GM18861 (cell line): ENCODE results near the gene PDZD8.
"Not testable (repeated sequence)": the region's sequence is repeated elsewhere in the genome, so short reads cannot be mapped to it uniquely, and the experiment has no call there.

ENCODE experiments used
- ATAC-seq: cut with Tn5 transposase; IDR thresholded peaks from one replicate; pipeline ENCODE4 v1.9.1; 2021; ENCODE audit not compliant: unreplicated experiment

Gene PDZD8

DNA sequence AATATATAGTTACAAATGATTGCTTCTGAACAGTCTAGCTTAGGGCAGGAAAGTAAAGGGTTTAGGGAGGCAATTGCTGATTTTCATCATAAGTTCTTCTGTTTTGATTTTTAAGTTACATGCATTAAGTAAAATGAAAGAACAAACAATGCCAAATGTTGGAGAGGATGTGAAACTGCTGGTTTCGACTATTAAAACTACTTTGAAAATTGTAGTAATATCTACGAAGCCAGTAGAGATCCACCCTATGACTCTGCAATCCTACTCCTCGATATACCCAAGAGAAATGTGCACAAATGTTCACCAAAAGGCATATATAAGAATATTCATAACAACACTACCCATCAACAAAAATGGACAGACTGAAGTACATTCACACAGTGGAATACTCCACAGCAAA is 24.3 kb downstream of the PDZD8 start:
- peak; percentile 71 for ATAC-seq

- ATAC-seq = no peak
Observed at GRCh38 chr10:117348236-117348635, 27.0 kb downstream of the PDZD8 start.

GRCh38 chr10:117346574-117346973 is 28.7 kb downstream of the PDZD8 start:
- ATAC-seq = no peak

- no peak for ATAC-seq
Observed at GRCh38 chr10:117345143-117345542, 30.1 kb downstream of the PDZD8 start.

GRCh38 chr10:117342641-117343040 is 32.6 kb downstream of the PDZD8 start:
- ATAC-seq = no peak

DNA sequence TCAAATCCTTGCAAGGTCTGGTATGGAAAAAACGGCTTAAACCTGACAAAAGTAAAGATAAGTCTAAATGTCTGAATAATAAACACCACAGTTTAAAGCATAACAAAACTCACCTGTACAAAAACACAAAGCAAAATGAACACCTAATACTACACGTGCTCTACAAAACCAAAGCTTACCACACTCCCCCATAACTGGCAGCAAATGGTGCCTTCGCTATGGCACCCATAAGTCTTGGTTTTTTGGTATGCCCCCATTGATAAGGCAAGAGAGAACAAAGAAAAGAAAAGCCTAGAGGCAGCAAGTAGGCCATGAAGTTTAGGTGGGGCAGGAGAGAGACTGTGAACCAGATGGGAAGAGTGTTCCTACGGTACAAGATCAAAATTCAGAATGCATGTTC is 34.2 kb downstream of the PDZD8 start:
- no peak for ATAC-seq

DNA sequence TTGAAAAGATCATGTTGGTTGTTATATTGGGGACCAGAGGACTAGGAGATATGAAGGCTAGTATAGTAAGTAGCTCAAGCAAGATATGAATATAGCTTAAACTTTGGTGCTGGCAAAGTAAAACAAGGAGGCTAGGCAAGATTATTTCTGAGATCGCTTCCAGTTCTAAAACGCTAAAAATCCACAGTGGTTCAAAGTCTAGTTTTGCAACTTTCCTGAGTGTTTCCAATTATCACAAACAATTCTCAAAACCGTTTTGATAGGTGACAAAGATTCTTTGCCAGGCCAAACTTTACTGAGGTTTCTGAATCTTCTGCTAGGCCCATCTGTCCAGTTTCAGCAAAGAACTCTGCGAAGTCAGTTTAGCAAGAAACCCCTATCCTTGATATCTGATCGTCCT is 35.3 kb downstream of the PDZD8 start:
- no peak for ATAC-seq

GRCh38 chr10:117339578-117339977 is 35.7 kb downstream of the PDZD8 start:
- no peak for ATAC-seq

DNA sequence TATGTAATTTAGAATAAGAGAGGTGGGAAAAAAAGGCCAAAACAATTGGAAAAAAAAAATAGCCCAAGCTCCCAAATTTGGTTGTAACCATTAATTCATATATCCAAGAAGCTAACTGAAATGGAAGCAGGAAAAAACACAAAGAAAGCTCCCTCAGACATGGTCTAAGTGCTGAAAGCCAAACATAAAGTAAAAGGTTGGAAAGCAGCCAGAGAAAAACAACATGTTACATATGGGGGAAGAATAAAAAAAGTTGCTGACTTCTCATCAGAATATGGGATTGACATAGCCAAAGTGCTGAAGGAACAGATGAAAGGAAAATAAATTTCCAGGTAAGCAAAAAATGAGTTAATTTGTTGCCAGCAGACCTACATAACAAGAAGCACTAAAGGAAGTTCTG is 40.3 kb downstream of the PDZD8 start:
- ATAC-seq = no peak

- ATAC-seq = no peak
Observed at GRCh38 chr10:117334066-117334465, 41.2 kb downstream of the PDZD8 start.

GRCh38 chr10:117327262-117327661 is 48.0 kb downstream of the PDZD8 start:
- ATAC-seq = no peak

DNA sequence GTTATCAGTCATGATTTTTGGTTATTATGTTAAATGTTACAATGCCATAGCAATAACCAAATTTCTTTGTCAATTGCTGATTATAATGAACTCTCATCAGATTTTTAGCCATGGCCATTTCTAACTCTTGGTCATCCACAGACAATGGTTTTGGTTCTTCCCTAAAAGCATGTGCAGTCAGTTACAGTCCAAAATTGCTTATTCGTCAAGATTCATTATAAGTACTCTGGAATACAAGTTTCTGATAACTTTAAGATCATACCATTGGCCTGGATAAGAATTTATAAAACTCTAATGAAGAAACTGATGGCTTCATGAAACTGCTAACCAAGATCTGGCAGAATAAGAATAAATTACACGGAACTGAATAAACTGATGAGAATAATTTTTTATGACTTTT is 50.9 kb downstream of the PDZD8 start:
- no peak for ATAC-seq

GRCh38 chr10:117322260-117322659 is 53.0 kb downstream of the PDZD8 start:
- ATAC-seq = no peak

- no peak for ATAC-seq
Observed at GRCh38 chr10:117320050-117320665, 55.1 kb downstream of the PDZD8 start.

- no peak for ATAC-seq
Observed at GRCh38 chr10:117318909-117319308, 56.3 kb downstream of the PDZD8 start.

DNA sequence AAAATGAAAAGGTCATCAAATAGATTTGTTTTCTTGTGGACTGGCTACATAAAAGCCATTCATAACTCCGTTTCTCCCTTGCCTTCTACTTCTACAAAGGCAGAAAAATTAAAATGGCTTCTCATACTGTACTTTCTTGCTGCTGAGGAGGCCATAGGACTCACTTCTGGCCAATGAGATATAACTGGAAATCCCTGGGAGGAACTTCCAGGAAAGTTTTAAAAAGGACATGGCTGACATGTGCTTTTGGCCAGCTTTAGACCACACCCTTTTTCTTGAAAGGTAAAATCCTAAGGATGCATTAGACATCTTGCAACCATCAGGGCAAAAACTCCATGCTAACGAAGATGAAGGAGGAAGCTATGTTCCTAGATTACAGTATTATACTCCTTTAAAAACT is 58.5 kb downstream of the PDZD8 start:
- no peak for ATAC-seq

GRCh38 chr10:117313641-117314040 is 61.6 kb downstream of the PDZD8 start:
- no peak for ATAC-seq

DNA sequence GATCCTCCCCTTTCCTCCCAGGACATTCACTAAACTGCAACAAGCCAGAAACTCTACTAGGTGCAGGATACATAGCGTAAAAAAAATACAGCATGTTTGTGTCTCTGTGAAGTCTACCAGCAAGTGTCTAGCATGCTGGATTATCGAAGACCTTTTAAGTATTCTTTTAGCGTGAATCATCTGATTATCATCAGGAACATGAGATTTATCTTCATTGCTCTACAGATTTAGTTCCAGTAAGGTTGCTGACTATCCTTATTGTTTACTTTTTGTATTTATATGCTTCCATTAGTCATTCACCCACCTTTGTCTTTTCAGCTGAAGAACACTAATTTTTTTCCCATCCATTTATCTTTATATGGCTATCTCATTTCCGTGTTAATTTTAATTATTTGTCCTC is 62.8 kb downstream of the PDZD8 start:
- ATAC-seq = no peak

DNA sequence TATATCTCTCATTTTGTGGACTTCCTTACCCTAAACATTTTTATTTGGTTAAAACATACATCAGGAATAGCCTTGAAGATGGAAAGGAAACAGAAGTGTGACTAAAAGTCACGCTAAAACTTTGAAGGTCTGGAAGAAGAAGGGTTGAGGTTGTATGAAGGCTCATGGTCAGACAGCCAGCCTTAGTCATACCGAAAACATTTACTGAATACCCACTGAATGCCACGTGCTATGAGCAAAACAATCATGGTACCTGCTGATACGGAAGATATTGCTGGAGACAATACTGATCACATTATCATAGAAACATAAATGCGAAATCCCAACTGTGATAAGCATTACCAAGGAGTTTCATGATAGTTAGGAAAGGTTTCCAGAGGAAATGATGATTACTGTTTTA is 64.0 kb downstream of the PDZD8 start:
- no peak for ATAC-seq

DNA sequence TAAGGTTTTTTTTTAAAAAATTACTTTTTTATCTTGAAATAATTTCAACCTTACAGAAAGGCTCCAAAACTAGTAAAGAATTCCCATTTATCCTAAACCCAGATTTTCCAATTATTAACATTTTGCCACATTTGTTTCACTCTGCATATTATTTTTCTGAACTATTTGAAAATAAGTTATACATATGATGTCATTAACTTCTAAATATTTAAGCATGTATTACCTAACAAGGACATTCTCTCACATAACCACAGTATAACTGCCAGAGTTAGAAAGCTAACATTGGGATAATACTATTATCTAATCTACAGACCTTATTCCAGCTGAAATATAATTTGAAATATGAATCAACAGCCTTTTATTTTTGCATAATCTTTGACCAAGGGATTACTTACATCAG is 68.6 kb downstream of the PDZD8 start:
- no peak for ATAC-seq

GRCh38 chr10:117303451-117303850 is 71.8 kb downstream of the PDZD8 start:
- not testable (repeated sequence) for ATAC-seq

DNA sequence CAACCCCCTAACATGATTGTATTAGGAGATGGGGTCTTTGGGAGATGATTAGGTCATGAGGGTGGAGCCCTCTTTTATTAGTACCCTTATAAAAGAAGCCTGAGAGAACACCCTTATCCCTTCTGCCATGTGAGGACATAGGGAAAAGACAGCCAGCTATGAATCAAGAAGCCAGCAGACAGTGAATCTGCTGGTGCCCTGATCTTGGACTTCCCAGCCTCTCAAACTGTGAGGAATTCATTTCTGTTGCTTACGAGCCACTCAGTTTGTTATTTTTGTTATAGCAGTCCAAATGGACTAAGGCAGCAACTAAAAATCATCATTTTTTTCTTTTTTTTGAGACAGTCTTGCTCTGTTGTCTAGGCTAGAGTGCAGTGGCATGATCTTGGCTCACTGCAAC is 74.6 kb downstream of the PDZD8 start:
- no peak for ATAC-seq

DNA sequence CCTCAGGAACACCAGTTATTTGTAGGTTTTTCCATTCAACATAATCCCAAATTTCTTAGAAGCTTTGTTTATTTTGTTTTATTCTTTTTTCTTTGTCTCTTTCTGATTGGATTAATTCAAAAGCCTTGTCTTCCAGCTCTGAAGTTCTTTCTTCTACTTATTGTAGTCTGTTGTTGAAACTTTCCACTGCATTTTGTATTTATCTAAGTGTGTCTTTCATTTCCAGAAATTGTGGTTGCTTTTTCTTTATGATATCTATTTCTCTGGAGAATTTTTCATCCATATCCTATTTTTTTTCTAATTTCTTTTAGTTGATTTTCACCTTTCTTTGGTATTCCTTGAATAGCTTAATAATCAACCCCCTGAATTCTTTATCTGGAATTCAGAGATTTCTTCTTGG is 75.8 kb downstream of the PDZD8 start:
- ATAC-seq = no peak

DNA sequence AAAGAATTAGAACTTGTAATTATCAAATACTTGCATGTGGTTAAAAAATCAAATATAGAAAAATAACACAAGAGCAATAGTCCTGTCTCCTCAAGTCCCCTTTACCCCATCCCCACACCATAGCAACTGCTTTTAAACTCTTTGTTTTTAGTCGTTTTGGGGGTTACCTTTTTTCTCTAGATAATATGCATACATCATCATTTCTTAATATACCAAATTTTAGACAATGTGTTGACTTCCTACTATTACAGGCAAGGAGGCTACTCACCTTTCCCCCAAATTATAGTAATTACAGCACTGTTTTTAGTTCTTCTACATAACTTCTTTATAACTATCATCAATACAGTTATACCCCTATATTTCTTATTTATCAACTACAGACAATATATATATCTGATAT is 77.0 kb downstream of the PDZD8 start:
- no peak for ATAC-seq
